ENCODE measurements around the gene LRP8. TPM values are rescaled to one million over a fixed set of nuclear protein-coding genes. Genes with fewer than 3 reads are reported as not detected.

The LRP8 gene
- total RNA-seq, 4 donors from 2014 or later = 1.4 to 9.8 (median 4.3) TPM

- TF ChIP-seq, protein P1, sequence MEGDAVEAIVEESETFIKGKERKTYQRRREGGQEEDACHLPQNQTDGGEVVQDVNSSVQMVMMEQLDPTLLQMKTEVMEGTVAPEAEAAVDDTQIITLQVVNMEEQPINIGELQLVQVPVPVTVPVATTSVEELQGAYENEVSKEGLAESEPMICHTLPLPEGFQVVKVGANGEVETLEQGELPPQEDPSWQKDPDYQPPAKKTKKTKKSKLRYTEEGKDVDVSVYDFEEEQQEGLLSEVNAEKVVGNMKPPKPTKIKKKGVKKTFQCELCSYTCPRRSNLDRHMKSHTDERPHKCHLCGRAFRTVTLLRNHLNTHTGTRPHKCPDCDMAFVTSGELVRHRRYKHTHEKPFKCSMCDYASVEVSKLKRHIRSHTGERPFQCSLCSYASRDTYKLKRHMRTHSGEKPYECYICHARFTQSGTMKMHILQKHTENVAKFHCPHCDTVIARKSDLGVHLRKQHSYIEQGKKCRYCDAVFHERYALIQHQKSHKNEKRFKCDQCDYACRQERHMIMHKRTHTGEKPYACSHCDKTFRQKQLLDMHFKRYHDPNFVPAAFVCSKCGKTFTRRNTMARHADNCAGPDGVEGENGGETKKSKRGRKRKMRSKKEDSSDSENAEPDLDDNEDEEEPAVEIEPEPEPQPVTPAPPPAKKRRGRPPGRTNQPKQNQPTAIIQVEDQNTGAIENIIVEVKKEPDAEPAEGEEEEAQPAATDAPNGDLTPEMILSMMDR (IDR thresholded peaks at IDR 0.05; ENCODE audit: low read depth) = no peak
Measured at GRCh38 chr1:53278298-53278725, 49.6 kb downstream of the LRP8 start.

GRCh38 chr1:53277326-53277725 is 50.5 kb downstream of the LRP8 start:
- TF ChIP-seq, protein P1 (IDR thresholded peaks at IDR 0.05; ENCODE audit: low read depth) = no peak

GRCh38 chr1:53276902-53277281 is 51.0 kb downstream of the LRP8 start:
- TF ChIP-seq, protein P1 (IDR thresholded peaks at IDR 0.05; ENCODE audit: low read depth) = no peak

GRCh38 chr1:53276153-53276901 is 51.5 kb downstream of the LRP8 start:
- TF ChIP-seq, protein P1 (IDR thresholded peaks at IDR 0.05; ENCODE audit: low read depth) = no peak

GRCh38 chr1:53275566-53275965 is 52.3 kb downstream of the LRP8 start:
- TF ChIP-seq, protein P1 (IDR thresholded peaks at IDR 0.05; ENCODE audit: low read depth) = no peak

DNA sequence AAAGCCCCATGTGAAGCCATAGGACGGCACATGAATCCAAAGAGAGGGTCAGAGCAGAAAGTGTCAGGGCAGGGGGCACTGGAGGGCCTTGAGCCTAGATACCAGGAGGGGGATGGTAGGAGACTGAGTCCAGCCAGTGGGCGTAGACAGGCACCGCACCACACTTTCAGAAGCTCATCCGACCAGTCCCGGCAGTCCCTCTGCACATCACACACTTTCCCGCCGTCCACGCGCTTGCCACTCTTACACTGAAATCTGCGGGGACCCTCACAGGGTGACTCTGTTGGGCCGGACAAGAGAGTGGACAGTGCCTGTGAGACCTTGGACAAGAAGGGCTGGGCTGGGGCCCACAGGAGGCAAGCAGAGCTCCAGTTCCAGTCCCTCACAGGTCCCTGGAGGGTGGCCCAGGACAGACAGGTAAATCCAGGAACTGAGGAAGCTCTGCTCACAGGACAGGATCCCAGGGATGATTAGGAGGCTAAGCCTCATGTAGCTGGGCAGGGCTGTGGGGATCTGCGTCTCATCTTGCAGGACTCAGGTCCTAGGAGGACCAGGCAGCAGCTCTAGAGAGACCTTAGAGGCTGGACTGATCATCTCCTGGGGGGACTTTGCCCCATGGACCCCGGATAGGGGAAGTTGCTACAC is 53.2 kb downstream of the LRP8 start:
- TF ChIP-seq, protein P1 (IDR thresholded peaks at IDR 0.05; ENCODE audit: low read depth) = no peak

DNA sequence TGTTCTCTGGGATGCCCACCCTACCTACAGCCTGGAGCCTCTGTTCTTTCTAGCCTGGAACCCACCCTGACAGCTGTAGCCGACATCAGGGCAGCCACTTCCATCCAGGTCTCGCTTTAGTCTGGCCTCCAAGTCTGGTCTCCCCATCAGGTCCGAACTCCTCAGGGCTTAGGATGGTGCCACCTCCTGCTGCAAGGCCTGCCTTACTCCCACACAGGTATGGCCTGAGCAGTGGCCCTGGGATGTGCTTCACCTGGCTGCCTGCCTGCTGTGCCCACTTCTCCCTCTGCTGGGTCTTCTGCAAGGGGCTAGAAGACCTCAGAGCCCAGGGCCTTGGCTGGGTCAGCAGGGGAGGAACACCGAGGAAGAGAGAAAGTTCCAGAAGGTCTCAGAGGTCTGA is 53.8 kb downstream of the LRP8 start:
- TF ChIP-seq, protein P1 (IDR thresholded peaks at IDR 0.05; ENCODE audit: low read depth) = no peak
